Measurements from ENCODE around the gene DIAPH3. TPM values are rescaled to one million over a fixed set of nuclear protein-coding genes. Genes with fewer than 3 reads are reported as not detected.

The DIAPH3 gene
- total RNA-seq, 4 donors from 2014 or later = 1.4 to 13.2 (median 2.6) TPM

DNA sequence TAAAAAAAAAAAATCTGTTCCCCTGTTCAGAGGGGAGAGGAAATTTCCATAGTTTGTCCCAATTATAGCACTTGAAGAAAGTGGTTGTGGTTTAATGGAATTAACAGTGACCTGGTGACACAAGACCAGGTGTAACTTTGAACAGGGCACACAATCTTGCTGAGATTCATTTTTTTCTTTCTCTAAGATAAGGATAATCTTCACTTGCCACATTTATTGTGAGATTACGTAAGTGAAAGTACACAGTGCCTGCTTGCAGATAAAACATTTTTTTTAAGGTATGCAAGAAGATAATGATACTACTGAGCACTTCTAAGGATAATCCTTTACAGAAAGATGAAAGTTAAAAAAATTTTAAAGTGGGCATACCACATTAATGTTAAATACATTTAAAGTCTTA, 448.1 kb downstream of the DIAPH3 start:
- H3K4me1 ChIP-seq = no peaks in the 10 kb centered on the region
- TF ChIP-seq, protein P1, sequence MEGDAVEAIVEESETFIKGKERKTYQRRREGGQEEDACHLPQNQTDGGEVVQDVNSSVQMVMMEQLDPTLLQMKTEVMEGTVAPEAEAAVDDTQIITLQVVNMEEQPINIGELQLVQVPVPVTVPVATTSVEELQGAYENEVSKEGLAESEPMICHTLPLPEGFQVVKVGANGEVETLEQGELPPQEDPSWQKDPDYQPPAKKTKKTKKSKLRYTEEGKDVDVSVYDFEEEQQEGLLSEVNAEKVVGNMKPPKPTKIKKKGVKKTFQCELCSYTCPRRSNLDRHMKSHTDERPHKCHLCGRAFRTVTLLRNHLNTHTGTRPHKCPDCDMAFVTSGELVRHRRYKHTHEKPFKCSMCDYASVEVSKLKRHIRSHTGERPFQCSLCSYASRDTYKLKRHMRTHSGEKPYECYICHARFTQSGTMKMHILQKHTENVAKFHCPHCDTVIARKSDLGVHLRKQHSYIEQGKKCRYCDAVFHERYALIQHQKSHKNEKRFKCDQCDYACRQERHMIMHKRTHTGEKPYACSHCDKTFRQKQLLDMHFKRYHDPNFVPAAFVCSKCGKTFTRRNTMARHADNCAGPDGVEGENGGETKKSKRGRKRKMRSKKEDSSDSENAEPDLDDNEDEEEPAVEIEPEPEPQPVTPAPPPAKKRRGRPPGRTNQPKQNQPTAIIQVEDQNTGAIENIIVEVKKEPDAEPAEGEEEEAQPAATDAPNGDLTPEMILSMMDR (IDR thresholded peaks at IDR 0.05) = no peak
- no peak for TF ChIP-seq POLR2A (IDR thresholded peaks at IDR 0.05)
- H3K9me3 ChIP-seq = no peaks in the 10 kb centered on the region
- no peak overlapping the region for H3K27ac ChIP-seq
- no peaks in the 10 kb centered on the region for H3K27me3 ChIP-seq
- DNase-seq = no peak
- no peak overlapping the region for H3K4me3 ChIP-seq
- no peaks in the 10 kb centered on the region for H3K36me3 ChIP-seq

DNA sequence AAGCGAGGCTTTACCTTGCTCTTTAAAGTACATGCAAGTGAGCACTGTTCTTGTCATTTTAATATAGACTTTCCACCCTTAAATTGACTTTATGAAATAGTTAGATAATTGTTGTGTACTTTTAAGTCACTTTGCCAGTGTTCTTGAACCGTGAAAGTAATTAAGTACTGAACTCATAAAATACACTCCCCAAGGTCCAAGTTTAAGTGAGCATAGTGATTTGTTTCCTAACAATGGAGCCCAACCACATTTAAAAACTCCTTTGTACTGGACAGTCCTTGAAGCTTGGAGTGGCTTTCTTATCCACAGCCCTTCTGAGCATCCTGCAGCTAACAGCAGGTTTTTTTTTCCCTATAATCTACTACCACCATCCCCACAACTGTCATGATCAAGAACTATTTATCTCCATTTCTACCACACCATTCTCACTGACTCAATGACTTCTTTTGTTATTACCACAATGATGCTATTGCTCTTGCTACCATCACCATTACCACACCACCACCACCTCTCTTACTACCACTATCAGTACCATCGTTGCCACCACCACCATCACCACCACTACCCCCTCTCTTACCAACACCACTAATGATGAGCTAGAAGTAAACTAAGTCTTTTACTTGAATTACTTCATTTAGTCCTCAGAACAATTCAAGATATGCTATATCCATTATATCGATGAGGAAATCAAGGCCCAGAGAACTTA, 452.6 kb downstream of the DIAPH3 start:
- H3K4me3 ChIP-seq = no peak overlapping the region
- no peaks in the 10 kb centered on the region for H3K4me1 ChIP-seq
- no peak for TF ChIP-seq POLR2A (IDR thresholded peaks at IDR 0.05)
- TF ChIP-seq, protein P1 (IDR thresholded peaks at IDR 0.05) = no peak
- H3K27me3 ChIP-seq = no peaks in the 10 kb centered on the region
- no peak for DNase-seq
- H3K9me3 ChIP-seq = no peaks in the 10 kb centered on the region
- H3K27ac ChIP-seq = no peak overlapping the region
- no peaks in the 10 kb centered on the region for H3K36me3 ChIP-seq

DNA sequence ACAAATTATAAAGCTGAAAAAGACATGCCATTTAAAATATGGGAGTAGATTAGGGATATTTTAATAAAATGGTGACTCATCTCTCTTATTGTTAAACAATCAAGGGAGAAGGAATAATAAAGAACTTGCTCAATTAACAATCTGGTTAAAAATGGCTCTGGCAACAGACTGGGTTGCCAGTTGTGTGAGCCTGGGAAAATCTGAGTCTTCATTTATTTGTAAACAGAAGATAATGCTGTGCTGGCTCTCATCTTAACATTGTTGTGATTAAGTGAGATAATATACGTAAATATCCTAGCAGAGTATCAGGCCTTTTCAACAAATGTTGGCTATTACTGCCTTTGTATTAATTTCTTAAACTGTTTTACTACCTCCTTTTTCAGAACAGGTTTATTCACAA, 453.3 kb downstream of the DIAPH3 start:
- DNase-seq = no peak
- H3K27ac ChIP-seq = no peak overlapping the region
- H3K4me3 ChIP-seq = no peak overlapping the region
- no peaks in the 10 kb centered on the region for H3K9me3 ChIP-seq
- no peaks in the 10 kb centered on the region for H3K36me3 ChIP-seq
- H3K27me3 ChIP-seq = no peaks in the 10 kb centered on the region
- no peak for TF ChIP-seq POLR2A (IDR thresholded peaks at IDR 0.05)
- TF ChIP-seq, protein P1 (IDR thresholded peaks at IDR 0.05) = no peak
- H3K4me1 ChIP-seq = no peaks in the 10 kb centered on the region

DNA sequence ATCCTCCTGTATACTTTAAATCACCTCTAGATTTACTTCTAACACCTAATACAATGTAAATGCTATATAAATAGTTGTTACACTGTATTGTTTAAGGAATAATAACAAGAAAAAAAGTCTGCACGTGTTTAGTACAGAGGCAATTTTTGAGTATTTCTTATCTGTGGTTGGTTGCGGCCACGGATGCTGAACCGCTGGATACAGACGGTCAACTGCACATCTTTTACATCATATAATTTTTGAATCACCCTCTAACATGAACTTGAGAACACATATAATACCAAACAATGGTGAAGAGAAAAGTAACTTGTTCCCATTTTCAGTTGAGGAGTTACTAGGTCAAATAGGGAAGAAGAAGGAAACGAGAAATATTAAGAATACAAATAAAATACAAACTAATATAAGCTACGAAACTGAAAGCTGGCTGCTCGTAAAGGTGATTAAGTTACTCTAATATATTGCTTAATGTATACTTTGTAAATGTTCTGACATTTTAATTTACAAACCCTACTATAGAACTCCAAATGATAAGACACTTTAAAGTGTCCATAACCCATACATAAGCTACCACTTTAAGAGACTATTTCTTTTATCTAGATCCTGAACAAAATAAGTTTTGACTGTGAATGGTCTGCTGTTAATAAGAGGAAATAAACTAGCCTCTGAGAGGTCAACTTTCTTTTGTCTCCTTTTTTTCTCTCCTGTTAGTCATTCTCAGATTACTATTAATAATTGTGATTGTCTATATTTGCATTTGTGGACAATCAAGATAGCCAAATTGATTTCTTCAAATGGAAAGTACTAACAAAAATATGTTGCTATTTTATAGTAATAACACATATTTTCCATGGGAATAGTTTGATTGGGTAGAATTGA, 457.4 kb downstream of the DIAPH3 start:
- Histone ChIP-seq H3K27me3 (no peaks in the 10 kb centered on the region), H3K4me3 (no peak overlapping the region), H3K4me1 (no peaks in the 10 kb centered on the region), H3K36me3 (no peaks in the 10 kb centered on the region), H3K9me3 (no peaks in the 10 kb centered on the region), H3K27ac (no peak overlapping the region)
- TF ChIP-seq, protein P1 (IDR thresholded peaks at IDR 0.05) = no peak
- TF ChIP-seq POLR2A (IDR thresholded peaks at IDR 0.05) = no peak
- DNase-seq = no peak

DNA sequence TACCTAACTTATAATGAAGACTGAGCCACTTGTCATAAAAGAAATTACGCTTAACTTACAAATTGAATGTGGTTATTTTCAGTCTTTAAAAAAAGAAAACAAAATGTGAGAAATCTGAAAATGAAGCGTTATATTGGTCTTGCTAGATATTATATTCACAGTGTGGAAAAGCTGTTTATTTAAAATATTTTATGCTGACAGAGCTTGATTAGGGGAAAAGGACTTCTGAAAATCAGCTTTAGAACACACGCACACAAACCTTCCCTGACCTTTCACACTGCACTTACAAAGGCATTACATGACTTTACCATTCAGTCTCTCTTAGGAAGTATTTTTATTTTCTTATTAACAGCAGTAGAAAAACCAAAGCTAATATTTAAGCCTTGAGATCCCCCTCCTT, 461.5 kb downstream of the DIAPH3 start:
- no peak for TF ChIP-seq POLR2A (IDR thresholded peaks at IDR 0.05)
- TF ChIP-seq, protein P1 (IDR thresholded peaks at IDR 0.05) = no peak
- no peak for DNase-seq
- Histone ChIP-seq H3K27ac (no peak overlapping the region), H3K9me3 (no peaks in the 10 kb centered on the region), H3K27me3 (no peaks in the 10 kb centered on the region), H3K4me3 (no peak overlapping the region), H3K4me1 (no peaks in the 10 kb centered on the region), H3K36me3 (no peaks in the 10 kb centered on the region)
